Measurements from ENCODE around the gene SLIT3. TPM values are rescaled to one million over a fixed set of nuclear protein-coding genes. Genes with fewer than 3 reads are reported as not detected.

SLIT3 gene
- total RNA-seq, 1 experiment from 2014 or later = 0.10 TPM

GRCh38 chr5:169350016-169350415, 49.1 kb upstream of the SLIT3 start:
- H3K4me3 ChIP-seq (replicated peaks in 1 of 2; ENCODE audit: low read depth in 1 of 2, low read length in 2 of 2) = no peak overlapping the region
- H2AFZ ChIP-seq (ENCODE audit: low read depth, low read length, poor library complexity, severe bottlenecking) = no peak overlapping the region
- no peaks in the 10 kb centered on the region for H3K36me3 ChIP-seq (ENCODE audit: control insufficient read depth in 1 of 2, insufficient read depth in 2 of 2, low read length in 2 of 2)
- POLR2A ChIA-PET = no interaction called here
- intact Hi-C loops (cut with micrococcal nuclease) = no loop called here
- DNase-seq (ENCODE audit: low read depth, low spot score) (no peak), ATAC-seq (no peak)
- no peak overlapping the region for H3K4me2 ChIP-seq (ENCODE audit: low read length)
- RAD21 ChIA-PET (ENCODE audit: low non-redundant PET in 1 of 2, low total read pairs in 2 of 2, uncharacterized antibody in 2 of 2, unreplicated experiment in 2 of 2) = no interaction called here
- H3K79me2 ChIP-seq (ENCODE audit: insufficient read depth, low read length) = no peaks in the 10 kb centered on the region
- no peak for TF ChIP-seq YY1 (IDR thresholded peaks at IDR 0.05; ENCODE audit: extremely low read depth, insufficient replicate concordance, low read depth, low read length)
- 0 out of 2 replicates have a peak, but pooled peaks cover 18% of the 10 kb centered on the region for H3K27me3 ChIP-seq (ENCODE audit: insufficient read depth, low read length)
- H3K4me1 ChIP-seq (ENCODE audit: control insufficient read depth in 1 of 2, insufficient read depth in 2 of 2, low read length in 2 of 2) = peaks cover 0 to 7% of the 10 kb centered on the region in 2 experiments; a peak in 2 of 4 replicates
- CTCF ChIA-PET = no interaction called here
- H3K9me2 ChIP-seq (ENCODE audit: insufficient read depth) = no peaks in the 10 kb centered on the region
- H3K9me3 ChIP-seq (ENCODE audit: control insufficient read depth in 1 of 2, insufficient read depth in 1 of 2, low read depth in 1 of 2, low read length in 2 of 2) = no peaks in the 10 kb centered on the region
- no peak overlapping the region for H3K9ac ChIP-seq (ENCODE audit: low read length)
- no TSS peak for BruUV-seq (replicated peaks)
- H3K27ac ChIP-seq (ENCODE audit: low read depth, low read length) = no peak overlapping the region
- H4K20me1 ChIP-seq (ENCODE audit: insufficient read depth) = no peaks in the 10 kb centered on the region

DNA sequence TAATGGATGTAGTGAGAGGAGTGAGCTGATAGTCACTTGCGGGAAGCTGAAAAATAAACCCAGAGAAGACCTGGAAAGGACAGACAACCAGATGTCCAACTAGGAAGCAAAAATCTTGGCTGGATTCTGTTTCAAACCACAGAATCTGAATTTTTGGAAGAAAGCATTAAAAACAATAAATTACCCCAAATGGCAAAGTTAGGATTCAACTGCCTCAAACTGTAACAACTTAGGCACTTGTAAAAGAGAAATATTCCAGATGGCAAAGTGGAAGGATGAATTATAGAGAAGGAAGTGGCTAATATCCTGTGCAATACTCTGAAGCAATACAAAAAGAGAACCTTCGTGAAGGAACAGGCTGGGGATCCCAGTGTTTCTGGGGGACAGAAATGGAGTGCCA, 46.8 kb upstream of the SLIT3 start:
- Histone ChIP-seq H3K4me1 (ENCODE audit: control insufficient read depth in 1 of 2, insufficient read depth in 2 of 2, low read length in 2 of 2) (peaks cover 0 to 7% of the 10 kb centered on the region in 2 experiments; a peak in 2 of 4 replicates), H3K4me3 (replicated peaks in 1 of 2; ENCODE audit: low read depth in 1 of 2, low read length in 2 of 2) (no peak overlapping the region), H3K79me2 (ENCODE audit: insufficient read depth, low read length) (no peaks in the 10 kb centered on the region), H3K4me2 (ENCODE audit: low read length) (no peak overlapping the region), H3K27me3 (ENCODE audit: insufficient read depth, low read length) (peaks cover 25% of the 10 kb centered on the region; the same call in 1 of the 2 replicates), H3K9me3 (ENCODE audit: control insufficient read depth in 1 of 2, insufficient read depth in 1 of 2, low read depth in 1 of 2, low read length in 2 of 2) (no peaks in the 10 kb centered on the region), H2AFZ (ENCODE audit: low read depth, low read length, poor library complexity, severe bottlenecking) (no peak overlapping the region), H3K27ac (ENCODE audit: low read depth, low read length) (no peak overlapping the region), H3K36me3 (ENCODE audit: control insufficient read depth in 1 of 2, insufficient read depth in 2 of 2, low read length in 2 of 2) (no peaks in the 10 kb centered on the region), H4K20me1 (ENCODE audit: insufficient read depth) (no peaks in the 10 kb centered on the region), H3K9me2 (ENCODE audit: insufficient read depth) (no peaks in the 10 kb centered on the region), H3K9ac (ENCODE audit: low read length) (no peak overlapping the region)
- ATAC-seq (no peak), DNase-seq (ENCODE audit: low read depth, low spot score) (no peak)
- POLR2A ChIA-PET = no interaction called here
- intact Hi-C loops (cut with micrococcal nuclease) = no loop called here
- BruUV-seq (replicated peaks) = no TSS peak
- CTCF ChIA-PET = no interaction called here
- TF ChIP-seq SIN3A (IDR thresholded peaks at IDR 0.05; ENCODE audit: low read depth) (no peak), EZH2 (IDR thresholded peaks at IDR 0.05) (no peak), ZNF274 (IDR thresholded peaks at IDR 0.05; ENCODE audit: low read depth, low read length) (no peak), EZH2phosphoT487 (IDR thresholded peaks at IDR 0.05; ENCODE audit: borderline replicate concordance) (no peak), CBX3 (IDR thresholded peaks at IDR 0.05; ENCODE audit: low read depth) (no peak), EGR1 (IDR thresholded peaks at IDR 0.05; ENCODE audit: low read depth) (no peak)
- RAD21 ChIA-PET (ENCODE audit: low non-redundant PET in 1 of 2, low total read pairs in 2 of 2, uncharacterized antibody in 2 of 2, unreplicated experiment in 2 of 2) = no interaction called here

Data from HCT116 (cell line).